Stomach (tissue), 9 donors: Measurements from ENCODE around the gene RAB3D. TPM values are rescaled to one million over a fixed set of nuclear protein-coding genes. Genes with fewer than 3 reads are reported as not detected.
"Not testable (repeated sequence)": the region's sequence is repeated elsewhere in the genome, so short reads cannot be mapped to it uniquely, and the experiment has no call there.

Experiments
- DNase-seq, 2 donors: peaks; one replicate each; pipeline versions ENCODE4 v3.0.0 to v3.0.0-alpha.2; 2013 to 2019
- H3K27ac ChIP-seq, 5 donors: fragments of 200-600 bp in 4 of 5; sonication (generic) in 4 of 5; one replicate each; pipeline ENCODE4 v1.5.1; 2013 to 2019; ENCODE audit warnings: mild to moderate bottlenecking in 1 of 5, moderate library complexity in 1 of 5
- H3K27me3 ChIP-seq, 3 donors: fragments of 200-600 bp; sonication (generic); one replicate each; pipeline ENCODE4 v1.5.1; 2017 to 2019; ENCODE audit warnings: mixed run types in 1 of 3
- H3K36me3 ChIP-seq, 4 donors: fragments of 200-600 bp; sonication (generic); 1 replicate in 3 of 4; 2 replicates in 1 of 4; pipeline ENCODE4 v1.5.1; 2016 to 2019
- H3K4me1 ChIP-seq, 4 donors: fragments of 200-600 bp; sonication (generic); one replicate each; pipeline ENCODE4 v1.5.1; 2016 to 2019
- H3K4me3 ChIP-seq, 4 donors: fragments of 200-600 bp; sonication (generic) in 3 of 4; one replicate each; pipeline ENCODE4 v1.5.1; 2016 to 2019; ENCODE audit warnings: mild to moderate bottlenecking in 1 of 4
- H3K9me3 ChIP-seq, 4 donors: fragments of 200-600 bp; sonication (generic); one replicate each; pipeline ENCODE4 v1.5.1; 2016 to 2019
- EP300 ChIP-seq: sonication (generic); formaldehyde crosslinking; IDR thresholded peaks from one replicate; pipeline ENCODE4 v1.6.1; 2017; ENCODE audit warnings: antibody characterized with exemption
- POLR2A ChIP-seq, 4 donors: fragments of 450-650 bp; IDR thresholded peaks; one replicate each; pipeline ENCODE4 v1.6.1; 2016; ENCODE audit warnings: antibody characterized with exemption in 4 of 4, control low read depth in 2 of 4, mild to moderate bottlenecking in 1 of 4, moderate library complexity in 1 of 4
- POLR2AphosphoS5 ChIP-seq, 3 donors: sonication (generic); formaldehyde crosslinking; IDR thresholded peaks; one replicate each; pipeline ENCODE4 v1.6.1; 2016; ENCODE audit warnings: antibody characterized with exemption in 3 of 3
- WGBS, 5 donors: extraction: QIAGEN DNeasy Blood & Tissue Kit in 3 of 5; methylation state at CpG; one replicate each; pipeline versions ENCODE4 v1.1.5 to v1.1.7; 2013 to 2018; 5-methylcytosine and 5-hydroxymethylcytosine counted together
- intact Hi-C: fragments of 100-400 bp; cut with DNase I; formaldehyde crosslinking; loops from one replicate; pipeline ENCODE4 v1.15.1; 2023; ENCODE audit warnings: low total_unique reads
- polyA plus RNA-seq, 3 donors: library from polyadenylated mRNA; stranded (reverse); fragments of 200-250 nt; gene quantifications; one replicate each; pipeline ENCODE4 v1.2.3, GENCODE V29; 2013
- total RNA-seq, 5 donors: library from RNA; depleted of rRNA; stranded (reverse); fragments of >200 nt; gene quantifications; one replicate each; pipeline versions ENCODE4 v1.1.0 to v1.2.3, GENCODE V29; 2014 to 2016
- TF ChIP-seq, protein P1 (sequence below), 7 experiments: fragments of 450-650 bp in 4 of 7; fragments of 200-600 bp in 3 of 7; sonication (generic) in 3 of 7; IDR thresholded peaks; one replicate each; pipeline ENCODE4 v1.5.1; 2016 to 2019; ENCODE audit warnings: antibody characterized with exemption in 7 of 7, control low read depth in 2 of 7, mild to moderate bottlenecking in 1 of 7
- donor health status: healthy with polysubstance abuse.
- donor health status: Bipolar disorder and iron deficiency.
- donor health status: healthy.

Gene RAB3D
- total and polyA plus RNA-seq, 8 donors: 11.6 to 63.3 (median 19.0) TPM

DNA sequence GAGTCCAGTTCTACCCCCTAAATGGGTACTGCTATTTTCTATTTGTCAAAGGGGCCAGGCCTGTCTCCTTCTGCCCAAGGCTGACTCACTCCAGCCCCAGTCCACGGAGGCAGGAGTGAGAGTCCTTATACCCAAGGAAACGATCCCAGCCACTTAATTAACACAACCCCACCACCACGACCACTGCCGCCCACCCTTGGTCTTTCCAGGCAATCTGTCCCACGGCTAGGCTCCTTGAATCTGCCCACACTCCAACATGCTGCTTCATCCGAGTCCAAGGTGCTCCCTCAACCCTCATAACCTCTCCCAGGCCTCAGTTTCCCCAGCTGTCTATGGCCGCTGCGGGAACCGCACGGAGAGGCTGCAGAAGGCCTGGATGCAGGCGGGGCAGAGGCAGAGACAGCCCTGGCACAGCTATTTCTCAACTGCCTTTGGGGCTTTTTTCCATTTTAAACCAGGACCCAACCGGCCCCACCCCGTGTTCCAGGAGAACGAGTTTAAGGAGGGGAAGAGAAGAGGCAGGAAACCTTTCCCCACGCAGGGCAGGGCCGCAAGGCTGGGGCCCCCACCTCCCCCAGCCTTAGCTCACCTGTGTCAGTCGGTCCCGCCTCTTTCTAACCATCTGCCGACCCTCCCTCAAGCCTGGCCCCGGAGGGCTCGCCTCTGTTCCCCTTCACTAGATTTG, 746 bp downstream of the RAB3D start:
- Histone ChIP-seq H3K27ac (peak overlapping the region; percentile 90 to 91 (median 90)), H3K36me3 (peaks cover 31 to 57% (median 46%) of the 10 kb centered on the region in 4 donors), H3K27me3 (no peaks in the 10 kb centered on the region), H3K9me3 (no peaks in the 10 kb centered on the region), H3K4me3 (peak overlapping the region; percentile 69 to 95 (median 93)), H3K4me1 (peaks cover 16 to 47% (median 39%) of the 10 kb centered on the region in 4 donors)
- intact Hi-C loops: no loop called here
- TF ChIP-seq POLR2AphosphoS5 (IDR thresholded peaks at IDR 0.05) (no peak), EP300 (no peak), POLR2A (IDR thresholded peaks at IDR 0.05) (no peak)
- TF ChIP-seq, protein P1, sequence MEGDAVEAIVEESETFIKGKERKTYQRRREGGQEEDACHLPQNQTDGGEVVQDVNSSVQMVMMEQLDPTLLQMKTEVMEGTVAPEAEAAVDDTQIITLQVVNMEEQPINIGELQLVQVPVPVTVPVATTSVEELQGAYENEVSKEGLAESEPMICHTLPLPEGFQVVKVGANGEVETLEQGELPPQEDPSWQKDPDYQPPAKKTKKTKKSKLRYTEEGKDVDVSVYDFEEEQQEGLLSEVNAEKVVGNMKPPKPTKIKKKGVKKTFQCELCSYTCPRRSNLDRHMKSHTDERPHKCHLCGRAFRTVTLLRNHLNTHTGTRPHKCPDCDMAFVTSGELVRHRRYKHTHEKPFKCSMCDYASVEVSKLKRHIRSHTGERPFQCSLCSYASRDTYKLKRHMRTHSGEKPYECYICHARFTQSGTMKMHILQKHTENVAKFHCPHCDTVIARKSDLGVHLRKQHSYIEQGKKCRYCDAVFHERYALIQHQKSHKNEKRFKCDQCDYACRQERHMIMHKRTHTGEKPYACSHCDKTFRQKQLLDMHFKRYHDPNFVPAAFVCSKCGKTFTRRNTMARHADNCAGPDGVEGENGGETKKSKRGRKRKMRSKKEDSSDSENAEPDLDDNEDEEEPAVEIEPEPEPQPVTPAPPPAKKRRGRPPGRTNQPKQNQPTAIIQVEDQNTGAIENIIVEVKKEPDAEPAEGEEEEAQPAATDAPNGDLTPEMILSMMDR (IDR thresholded peaks at IDR 0.05): no peak
- WGBS, 5 donors: 12 to 17% (median 16%) methylated on average over 18 to 21 of the region's 21 CpGs
- DNase-seq: no peak

DNA sequence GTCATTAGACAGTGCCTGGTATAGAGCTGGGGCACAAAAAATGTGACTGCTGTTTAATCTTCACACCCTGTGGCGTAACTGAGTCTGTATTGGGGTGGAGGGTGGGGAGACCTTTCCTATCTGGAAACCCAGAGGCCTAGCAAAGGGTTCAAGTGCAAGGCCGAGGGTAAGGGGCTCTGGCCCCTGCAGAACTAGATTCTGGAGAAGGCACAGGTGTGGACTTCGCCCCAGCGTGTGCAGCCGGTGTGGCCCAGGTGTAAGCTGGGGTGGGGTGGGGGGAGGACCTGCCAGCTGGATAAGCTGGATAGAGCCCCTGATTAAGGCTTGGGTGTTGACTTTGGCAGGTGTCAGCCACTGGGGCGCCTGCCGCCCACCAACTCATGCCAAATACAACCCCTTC, 1.3 kb downstream of the RAB3D start:
- peaks cover 15 to 42% (median 33%) of the 10 kb centered on the region in 4 donors for H3K4me1 ChIP-seq
- H3K27ac ChIP-seq: peak overlapping the region; percentile 90 to 91 (median 90)
- TF ChIP-seq, protein P1 (IDR thresholded peaks at IDR 0.05): no peak
- TF ChIP-seq POLR2A (IDR thresholded peaks at IDR 0.05) (no peak), POLR2AphosphoS5 (IDR thresholded peaks at IDR 0.05) (no peak), EP300 (no peak)
- H3K9me3 ChIP-seq: no peaks in the 10 kb centered on the region
- peak in 1 of 2 donors; percentile 69 for DNase-seq
- peaks cover 35 to 63% (median 52%) of the 10 kb centered on the region in 4 donors for H3K36me3 ChIP-seq
- WGBS, 5 donors: 36 to 53% (median 40%) methylated on average over 7 of the region's 7 CpGs
- intact Hi-C loops: no loop called here
- no peaks in the 10 kb centered on the region for H3K27me3 ChIP-seq
- peak overlapping the region; percentile 69 to 95 (median 93) for H3K4me3 ChIP-seq

DNA sequence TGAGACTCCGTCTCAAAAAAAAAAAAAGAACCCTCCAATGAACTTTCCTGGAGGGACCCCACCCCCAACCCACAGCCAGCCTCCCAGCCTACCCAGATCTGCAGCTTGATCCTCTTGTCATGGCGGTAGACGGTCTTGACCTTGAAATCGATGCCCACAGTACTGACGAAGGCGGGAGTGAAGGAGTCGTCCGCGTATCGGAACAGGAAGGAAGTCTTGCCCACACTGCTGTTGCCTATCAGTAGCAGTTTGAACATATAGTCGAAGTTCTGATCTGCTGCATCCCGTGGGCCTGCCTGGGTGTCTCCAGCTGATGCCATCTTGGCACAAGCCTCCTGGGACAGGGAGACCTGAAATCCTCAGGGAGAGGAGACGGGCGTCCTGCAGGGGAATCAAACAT, 2.4 kb downstream of the RAB3D start:
- 64 to 78% (median 75%) methylated on average over 14 of the region's 14 CpGs for WGBS, 5 donors
- Histone ChIP-seq H3K4me1 (peaks cover 15 to 36% (median 32%) of the 10 kb centered on the region in 4 donors), H3K27me3 (no peaks in the 10 kb centered on the region), H3K36me3 (peaks cover 43 to 64% (median 55%) of the 10 kb centered on the region in 4 donors), H3K27ac (peak overlapping the region in 1 of 5 donors; percentile 90), H3K9me3 (no peaks in the 10 kb centered on the region), H3K4me3 (peak overlapping the region in 1 of 4 donors; percentile 69)
- DNase-seq: no peak
- TF ChIP-seq POLR2A (IDR thresholded peaks at IDR 0.05) (no peak), POLR2AphosphoS5 (IDR thresholded peaks at IDR 0.05) (no peak), EP300 (no peak)
- TF ChIP-seq, protein P1 (IDR thresholded peaks at IDR 0.05): no peak
- intact Hi-C loops: no loop called here

DNA sequence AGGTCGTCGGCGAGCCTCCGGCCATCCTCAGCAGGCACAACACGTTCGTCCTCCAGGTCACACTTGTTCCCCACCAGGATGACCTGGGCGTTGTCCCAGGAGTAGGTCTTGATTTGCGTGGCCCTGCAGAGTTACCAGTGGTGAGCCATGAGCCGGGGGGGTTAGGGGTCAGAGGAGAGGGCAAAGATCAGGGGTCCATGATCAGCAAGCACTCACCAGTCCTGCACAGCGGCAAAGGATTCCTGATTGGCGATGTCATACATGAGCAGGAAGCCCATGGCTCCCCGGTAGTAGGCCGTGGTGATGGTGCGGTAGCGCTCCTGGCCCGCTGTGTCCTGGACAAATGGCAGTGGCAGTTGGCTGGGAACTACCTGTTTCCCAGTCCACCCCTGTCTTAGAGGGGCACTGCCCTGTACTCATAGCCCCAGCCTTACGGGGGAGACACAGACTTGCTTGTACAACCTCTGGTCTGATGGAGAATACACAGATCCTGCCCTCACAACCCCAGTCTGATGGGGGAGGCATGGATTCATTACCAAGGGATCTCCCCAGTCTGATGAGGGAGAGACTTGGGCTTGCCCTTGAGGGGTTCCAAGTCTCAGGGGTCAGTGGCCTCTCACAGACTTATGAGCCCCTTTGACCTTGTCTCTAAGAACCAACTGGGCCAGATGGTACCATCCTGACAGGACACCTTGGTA, 3.9 kb downstream of the RAB3D start:
- intact Hi-C loops: no loop called here
- Histone ChIP-seq H3K4me3 (no peak overlapping the region), H3K27me3 (no peaks in the 10 kb centered on the region), H3K27ac (no peak overlapping the region), H3K4me1 (peaks cover 15 to 36% (median 32%) of the 10 kb centered on the region in 4 donors), H3K9me3 (no peaks in the 10 kb centered on the region), H3K36me3 (peaks cover 44 to 69% (median 67%) of the 10 kb centered on the region in 4 donors)
- 92 to 96% (median 95%) methylated on average over 8 to 17 of the region's 17 CpGs for WGBS, 5 donors
- DNase-seq: no peak
- TF ChIP-seq EP300: no peak
- TF ChIP-seq POLR2A (IDR thresholded peaks at IDR 0.05): no peak
- TF ChIP-seq POLR2AphosphoS5 (IDR thresholded peaks at IDR 0.05): no peak
- TF ChIP-seq, protein P1 (IDR thresholded peaks at IDR 0.05): no peak

DNA sequence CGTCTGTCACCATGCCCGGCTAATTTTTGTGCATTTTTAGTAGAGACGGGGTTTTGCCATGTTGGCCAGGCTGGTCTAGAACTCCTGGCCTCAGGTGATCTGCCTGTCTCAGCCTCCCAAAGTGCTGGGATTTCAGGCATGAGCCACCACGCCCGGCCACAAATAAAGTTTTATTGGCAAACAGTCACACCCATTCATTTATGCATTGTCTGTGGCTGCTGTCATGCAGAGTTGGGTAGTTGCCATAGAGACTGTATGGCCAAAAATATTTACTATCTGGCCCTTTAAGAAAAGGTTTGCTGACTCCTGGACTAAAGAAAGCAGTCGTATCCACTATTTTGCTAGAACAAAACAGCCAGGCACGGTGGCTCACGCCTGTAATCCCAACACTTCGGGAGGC, 5.6 kb downstream of the RAB3D start:
- 79 to 89% (median 84%) methylated on average over 9 of the region's 9 CpGs for WGBS, 5 donors
- intact Hi-C loops, H3K9me3 ChIP-seq, H3K4me3 ChIP-seq, H3K27me3 ChIP-seq, DNase-seq, H3K27ac ChIP-seq: not testable (repeated sequence)
- Histone ChIP-seq H3K36me3 (peaks cover 56 to 86% (median 85%) of the 10 kb centered on the region in 4 donors), H3K4me1 (peaks cover 9 to 26% (median 22%) of the 10 kb centered on the region in 4 donors)
